Tibial nerve (tissue), 3 donors: ENCODE measurements around the gene DUSP8.

Experiments used
- CTCF ChIP-seq, 5 experiments: fragments of 200-600 bp in 3 of 5; fragments of 450-650 bp in 2 of 5; sonication (generic) in 3 of 5; IDR thresholded peaks; one replicate each; pipeline ENCODE4 v1.5.1; 2016 to 2019; ENCODE audit warnings: antibody characterized with exemption in 5 of 5, mild to moderate bottlenecking in 3 of 5, moderate library complexity in 2 of 5
- POLR2A ChIP-seq, 2 donors: fragments of 450-650 bp; IDR thresholded peaks; one replicate each; pipeline ENCODE4 v1.6.1; 2017; ENCODE audit warnings: antibody characterized with exemption in 2 of 2, mild to moderate bottlenecking in 2 of 2, moderate library complexity in 2 of 2

- TF ChIP-seq POLR2A (IDR thresholded peaks at IDR 0.05): no peak
- TF ChIP-seq CTCF (IDR thresholded peaks at IDR 0.05): no peak
Observed at GRCh38 chr11:1574933-1575242, 2.8 kb upstream of the DUSP8 start.
